ENCODE measurements around the gene XXYLT1.

DNA sequence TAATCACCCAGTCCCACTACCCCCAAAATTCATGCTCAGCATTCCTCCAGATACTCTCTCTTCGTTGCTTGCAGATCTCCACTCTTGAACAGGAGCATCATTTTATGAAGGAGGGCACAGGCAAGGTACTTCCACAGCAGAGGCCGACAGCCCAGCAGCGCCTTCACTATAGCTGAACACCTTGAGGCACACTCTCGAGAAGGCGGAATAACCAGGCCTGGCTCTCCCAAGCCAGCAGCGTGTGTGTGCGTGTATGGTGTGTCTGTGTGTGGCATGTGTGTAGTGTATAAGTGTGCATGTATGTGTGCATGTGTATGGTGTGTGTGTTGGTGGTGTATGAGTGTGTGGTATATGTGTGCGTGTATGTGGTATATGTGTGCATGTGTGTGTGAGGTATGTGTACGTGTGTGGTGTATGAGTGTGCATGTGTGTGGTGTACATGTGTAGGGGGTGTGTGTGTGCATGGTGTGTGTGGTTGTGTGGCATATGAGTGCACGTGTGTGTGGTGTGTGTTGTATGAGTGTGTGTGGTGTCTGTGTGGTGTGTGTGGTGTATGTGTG is 161.8 kb downstream of the XXYLT1 start:
- TF ChIP-seq, protein P1, sequence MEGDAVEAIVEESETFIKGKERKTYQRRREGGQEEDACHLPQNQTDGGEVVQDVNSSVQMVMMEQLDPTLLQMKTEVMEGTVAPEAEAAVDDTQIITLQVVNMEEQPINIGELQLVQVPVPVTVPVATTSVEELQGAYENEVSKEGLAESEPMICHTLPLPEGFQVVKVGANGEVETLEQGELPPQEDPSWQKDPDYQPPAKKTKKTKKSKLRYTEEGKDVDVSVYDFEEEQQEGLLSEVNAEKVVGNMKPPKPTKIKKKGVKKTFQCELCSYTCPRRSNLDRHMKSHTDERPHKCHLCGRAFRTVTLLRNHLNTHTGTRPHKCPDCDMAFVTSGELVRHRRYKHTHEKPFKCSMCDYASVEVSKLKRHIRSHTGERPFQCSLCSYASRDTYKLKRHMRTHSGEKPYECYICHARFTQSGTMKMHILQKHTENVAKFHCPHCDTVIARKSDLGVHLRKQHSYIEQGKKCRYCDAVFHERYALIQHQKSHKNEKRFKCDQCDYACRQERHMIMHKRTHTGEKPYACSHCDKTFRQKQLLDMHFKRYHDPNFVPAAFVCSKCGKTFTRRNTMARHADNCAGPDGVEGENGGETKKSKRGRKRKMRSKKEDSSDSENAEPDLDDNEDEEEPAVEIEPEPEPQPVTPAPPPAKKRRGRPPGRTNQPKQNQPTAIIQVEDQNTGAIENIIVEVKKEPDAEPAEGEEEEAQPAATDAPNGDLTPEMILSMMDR (optimal IDR thresholded peaks at IDR 0.05 in 1 of 3, IDR thresholded peaks at IDR 0.05 in 1 of 3, conservative IDR thresholded peaks at IDR 0.05 in 1 of 3; ENCODE audit: extremely low read depth in 1 of 3, insufficient read depth in 2 of 3, low read length in 3 of 3) = no peak
- TF ChIP-seq EZH2 (IDR thresholded peaks at IDR 0.05; ENCODE audit: low read length) = no peak
